T-cell (primary cell): ENCODE measurements around the gene TMEM184A. TPM values are rescaled to one million over a fixed set of nuclear protein-coding genes. Genes with fewer than 3 reads are reported as not detected.

Experiments used
- ATAC-seq, 4 experiments: fragments of 200-7000 bp in 3 of 4; fragments of 150-1000 bp in 1 of 4; cut with Tn5 transposase; replicated peaks in 1 of 4; 1 replicate in 3 of 4; 2 replicates in 1 of 4; pipeline ENCODE4 v1.10.0; 2021; ENCODE audit warnings: moderate library complexity in 3 of 4, mild to moderate bottlenecking in 2 of 4, moderate number of reproducible peaks in 1 of 4
- CTCF ChIA-PET, 2 donors: fragments of 300-600 bp; sonication (Branson Sonifier 250); formaldehyde crosslinking; loops; one replicate each; lab custom pipeline; 2022; ENCODE audit warnings: antibody characterized with exemption in 2 of 2; lab: Charles Lee
- POLR2A ChIA-PET, 2 donors: fragments of 300-600 bp; sonication (Branson Sonifier 250); formaldehyde crosslinking; loops; one replicate each; lab custom pipeline; 2022; ENCODE audit warnings: antibody characterized with exemption in 2 of 2; lab: Charles Lee
- DNase-seq, 35 experiments: peaks; one replicate each; pipeline versions ENCODE4 v3.0.0 to v3.0.0-alpha.2; 2013 to 2023
- H3K27ac ChIP-seq: one replicate; pipeline ENCODE4 v1.5.1; 2013; ENCODE audit warnings: low read length
- H3K27me3 ChIP-seq, 2 experiments: replicated peaks in 1 of 2; 1 replicate in 1 of 2; 2 replicates in 1 of 2; pipeline versions ENCODE4 v1.6.1 to v1.7.0; 2013; ENCODE audit warnings: low read length in 1 of 2, mixed read lengths in 1 of 2; ENCODE audit not compliant: control insufficient read depth in 2 of 2, insufficient read depth in 2 of 2; ENCODE audit errors: extremely low read depth in 1 of 2
- H3K36me3 ChIP-seq, 2 donors: 1 replicate in 1 of 2; 2 replicates in 1 of 2; pipeline versions ENCODE4 v1.6.1 to v1.7.0; 2013; ENCODE audit warnings: low read length in 1 of 2; ENCODE audit not compliant: control insufficient read depth in 2 of 2, insufficient read depth in 1 of 2; ENCODE audit errors: extremely low read depth in 1 of 2
- H3K4me1 ChIP-seq, 2 experiments: 1 replicate in 1 of 2; 2 replicates in 1 of 2; pipeline versions ENCODE4 v1.6.1 to v1.7.0; 2013; ENCODE audit warnings: low read length in 2 of 2, mixed read lengths in 1 of 2; ENCODE audit not compliant: insufficient read depth in 2 of 2, control insufficient read depth in 1 of 2; ENCODE audit errors: extremely low read depth in 1 of 2
- H3K4me3 ChIP-seq, 2 donors: 1 replicate in 1 of 2; 2 replicates in 1 of 2; pipeline versions ENCODE4 v1.5.1 to v1.7.0; 2013; ENCODE audit warnings: mild to moderate bottlenecking in 2 of 2, low read length in 1 of 2, moderate library complexity in 1 of 2; ENCODE audit not compliant: control insufficient read depth in 1 of 2; ENCODE audit errors: extremely low read depth in 1 of 2
- H3K9me3 ChIP-seq: 2 replicates; pipeline ENCODE4 v1.7.0; 2013
- H3K27ac Mint-ChIP-seq, 2 donors: one replicate each; pipeline ENCODE4 v1.8.0; 2020 to 2021; ENCODE audit warnings: mild to moderate bottlenecking in 2 of 2, mixed read lengths in 2 of 2
- H3K27me3 Mint-ChIP-seq, 2 donors: one replicate each; pipeline ENCODE4 v1.8.0; 2021 to 2022; ENCODE audit warnings: mixed read lengths in 2 of 2
- H3K36me3 Mint-ChIP-seq: one replicate; pipeline ENCODE4 v1.8.0; 2021; ENCODE audit warnings: mixed read lengths
- H3K4me1 Mint-ChIP-seq, 3 donors: one replicate each; pipeline ENCODE4 v1.8.0; 2020 to 2022; ENCODE audit warnings: mixed read lengths in 3 of 3, mild to moderate bottlenecking in 1 of 3
- H3K4me3 Mint-ChIP-seq, 3 donors: one replicate each; pipeline ENCODE4 v1.8.0; 2020 to 2022; ENCODE audit warnings: mild to moderate bottlenecking in 3 of 3, mixed read lengths in 3 of 3, moderate library complexity in 3 of 3
- H3K9me3 Mint-ChIP-seq, 3 donors: one replicate each; pipeline ENCODE4 v1.8.0; 2020 to 2022; ENCODE audit warnings: mixed read lengths in 3 of 3
- WGBS: methylation state at CpG from one replicate; pipeline ENCODE4 v1.1.5; 2013; ENCODE audit warnings: missing lambda C conversion rate; ENCODE audit not compliant: insufficient coverage; 5-methylcytosine and 5-hydroxymethylcytosine counted together
- total RNA-seq, 35 experiments: library from RNA in 6 of 35; stranded (reverse) in 6 of 35; fragments of 120-200 nt in 1 of 35; gene quantifications; one replicate each; pipeline versions ENCODE4 v1.2.1 to v1.2.4 and lab custom pipeline; 2013 to 2026

TMEM184A gene
- total RNA-seq, 5 donors from 2014 or later (not counting 1 experiment from before 2014, with no cell fraction given) = 0.18 to 0.38 (median 0.33) TPM; not detected in 2

GRCh38 chr7:1550005-1550845, 5.8 kb downstream of the TMEM184A start:
- Mint-ChIP-seq H3K4me3 (no peak overlapping the region), H3K9me3 (no peaks in the 10 kb centered on the region), H3K36me3 (no peaks in the 10 kb centered on the region), H3K27me3 (no peaks in the 10 kb centered on the region), H3K27ac (no peak overlapping the region), H3K4me1 (peaks cover 0 to 7% (median 3%) of the 10 kb centered on the region in 3 donors)
- DNase-seq (peak in 1 of 35 experiments; percentile 2), ATAC-seq (no peak)
- Histone ChIP-seq H3K4me3 (no peak overlapping the region), H3K27ac (no peak overlapping the region), H3K9me3 (no peaks in the 10 kb centered on the region), H3K36me3 (peaks cover 0 to 6% of the 10 kb centered on the region in 2 donors), H3K4me1 (peaks cover 0 to 2% of the 10 kb centered on the region in 2 experiments), H3K27me3 (peaks cover 0 to 10% of the 10 kb centered on the region in 2 experiments)
- WGBS = 95% methylated on average over 41 of the region's 42 CpGs
- ChIA-PET CTCF (no interaction called here), POLR2A (no interaction called here)

- Mint-ChIP-seq H3K27me3 (no peaks in the 10 kb centered on the region), H3K4me3 (no peak overlapping the region), H3K4me1 (peaks cover 0 to 7% (median 3%) of the 10 kb centered on the region in 3 donors), H3K9me3 (no peaks in the 10 kb centered on the region), H3K27ac (no peak overlapping the region), H3K36me3 (no peaks in the 10 kb centered on the region)
- DNase-seq (peak in 1 of 35 experiments; percentile 3), ATAC-seq (no peak)
- ChIA-PET POLR2A (no interaction called here), CTCF (no interaction called here)
- H3K4me3 ChIP-seq = no peak overlapping the region
- H3K27me3 ChIP-seq = peaks cover 0 to 3% of the 10 kb centered on the region in 2 experiments
- H3K27ac ChIP-seq = no peak overlapping the region
- no peaks in the 10 kb centered on the region for H3K4me1 ChIP-seq
- 94% methylated on average over 21 of the region's 27 CpGs for WGBS
- no peaks in the 10 kb centered on the region for H3K9me3 ChIP-seq
- H3K36me3 ChIP-seq = peaks cover 0 to 6% of the 10 kb centered on the region in 2 donors
Observed at GRCh38 chr7:1549357-1550004, 6.5 kb downstream of the TMEM184A start.

GRCh38 chr7:1548944-1549343, 7.1 kb downstream of the TMEM184A start:
- Histone ChIP-seq H3K4me3 (no peak overlapping the region), H3K9me3 (no peaks in the 10 kb centered on the region), H3K36me3 (peaks cover 2 to 6% of the 10 kb centered on the region in 2 donors), H3K4me1 (no peaks in the 10 kb centered on the region), H3K27me3 (no peaks in the 10 kb centered on the region), H3K27ac (no peak overlapping the region)
- Mint-ChIP-seq H3K4me3 (no peak overlapping the region), H3K9me3 (no peaks in the 10 kb centered on the region), H3K4me1 (peaks cover 0 to 7% (median 3%) of the 10 kb centered on the region in 3 donors), H3K27ac (no peak overlapping the region), H3K36me3 (no peaks in the 10 kb centered on the region), H3K27me3 (no peaks in the 10 kb centered on the region)
- ChIA-PET POLR2A (no interaction called here), CTCF (no interaction called here)
- WGBS = 82% methylated on average over 14 of the region's 14 CpGs
- no peak for ATAC-seq
- DNase-seq = peak in 1 of 35 experiments; percentile 3

- H3K4me3 ChIP-seq = no peak overlapping the region
- ATAC-seq (peak in 3 of 4 experiments; percentile 6 to 39 (median 13)), DNase-seq (peak in 1 of 35 experiments; percentile 3)
Observed at GRCh38 chr7:1548438-1548831, 7.6 kb downstream of the TMEM184A start.

GRCh38 chr7:1547777-1548437, 8.1 kb downstream of the TMEM184A start:
- ATAC-seq (peak in 2 of 4 experiments; percentile 4 to 13), DNase-seq (no peak)
- no peaks in the 10 kb centered on the region for H3K27me3 Mint-ChIP-seq
- Histone ChIP-seq H3K27ac (no peak overlapping the region), H3K9me3 (no peaks in the 10 kb centered on the region), H3K4me1 (no peaks in the 10 kb centered on the region), H3K4me3 (no peak overlapping the region), H3K36me3 (peaks cover 7 to 9% of the 10 kb centered on the region in 2 donors), H3K27me3 (no peaks in the 10 kb centered on the region)
- peaks cover 0 to 7% (median 3%) of the 10 kb centered on the region in 3 donors for H3K4me1 Mint-ChIP-seq
- 89% methylated on average over 17 of the region's 35 CpGs for WGBS
- no peak overlapping the region for H3K4me3 Mint-ChIP-seq
- H3K27ac Mint-ChIP-seq = no peak overlapping the region
- ChIA-PET CTCF (no interaction called here), POLR2A (no interaction called here)
- peaks cover under 1% of the 10 kb centered on the region for H3K36me3 Mint-ChIP-seq
- H3K9me3 Mint-ChIP-seq = no peaks in the 10 kb centered on the region

More at GRCh38 chr7:1548438-1548831, 7.6 kb downstream of the TMEM184A start:
- Mint-ChIP-seq H3K36me3 (no peaks in the 10 kb centered on the region), H3K27me3 (no peaks in the 10 kb centered on the region), H3K4me3 (no peak overlapping the region), H3K27ac (peak overlapping the region in 1 of 2 donors; percentile 4), H3K4me1 (peaks cover 0 to 7% (median 3%) of the 10 kb centered on the region in 3 donors), H3K9me3 (no peaks in the 10 kb centered on the region)
- 67% methylated on average over 13 of the region's 17 CpGs for WGBS
- no peaks in the 10 kb centered on the region for H3K27me3 ChIP-seq
- peaks cover 4 to 6% of the 10 kb centered on the region in 2 donors for H3K36me3 ChIP-seq
- H3K27ac ChIP-seq = no peak overlapping the region
- ChIA-PET CTCF (no interaction called here), POLR2A (no interaction called here)
- H3K9me3 ChIP-seq = no peaks in the 10 kb centered on the region
- no peaks in the 10 kb centered on the region for H3K4me1 ChIP-seq
